B cell (primary cell): ENCODE results near the gene FGF21. TPM values are rescaled to one million over a fixed set of nuclear protein-coding genes. Genes with fewer than 3 reads are reported as not detected.

Experiments
- ATAC-seq: fragments of 200-7000 bp; cut with Tn5 transposase; one replicate; pipeline ENCODE4 v1.10.0; 2021; ENCODE audit warnings: low read depth, mild to moderate bottlenecking, moderate number of reproducible peaks, moderate library complexity
- CTCF ChIA-PET: fragments of 350-600 bp; sonication (Branson Sonifier 250); formaldehyde crosslinking; loops from one replicate; lab custom pipeline; 2021; ENCODE audit warnings: antibody characterized with exemption, inconsistent platforms; lab: Charles Lee
- POLR2A ChIA-PET: fragments of 350-600 bp; sonication (Branson Sonifier 250); formaldehyde crosslinking; loops from one replicate; lab custom pipeline; 2021; ENCODE audit warnings: antibody characterized with exemption; lab: Charles Lee
- DNase-seq: peaks from one replicate; pipeline ENCODE4 v3.0.0; 2013
- H2AFZ ChIP-seq: 2 replicates; pipeline ENCODE4 v1.6.1; 2012; ENCODE audit warnings: mild to moderate bottlenecking, low read depth, low read length; ENCODE audit not compliant: insufficient read depth, poor library complexity, severe bottlenecking
- H3K27ac ChIP-seq, 2 donors: 1 replicate in 1 of 2; 2 replicates in 1 of 2; pipeline ENCODE4 v1.5.1; 2012 to 2013; ENCODE audit warnings: low read length in 2 of 2, mild to moderate bottlenecking in 2 of 2, moderate library complexity in 1 of 2
- H3K27me3 ChIP-seq, 4 experiments: fragments of 200-600 bp in 1 of 4; sonication (generic) in 1 of 4; replicated peaks in 1 of 4; 1 replicate in 2 of 4; 2 replicates in 2 of 4; pipeline versions ENCODE4 v1.6.1 to v1.7.0; 2013 to 2016; ENCODE audit warnings: low read length in 3 of 4, mild to moderate bottlenecking in 2 of 4, mixed read lengths in 1 of 4, moderate library complexity in 1 of 4; ENCODE audit not compliant: insufficient read depth in 4 of 4, control insufficient read depth in 3 of 4; ENCODE audit errors: control extremely low read depth in 1 of 4
- H3K36me3 ChIP-seq, 2 experiments: replicated peaks in 1 of 2; 1 replicate in 1 of 2; 2 replicates in 1 of 2; pipeline versions ENCODE4 v1.6.1 to v1.7.1; 2013; ENCODE audit warnings: low read length in 1 of 2; ENCODE audit not compliant: insufficient read depth in 2 of 2, control insufficient read depth in 1 of 2; ENCODE audit errors: control extremely low read depth in 1 of 2, extremely low read depth in 1 of 2
- H3K4me1 ChIP-seq, 2 donors: fragments of 200-600 bp in 1 of 2; sonication (generic) in 1 of 2; 1 replicate in 1 of 2; 2 replicates in 1 of 2; pipeline versions ENCODE4 v1.5.1 to v1.6.1; 2013 to 2017; ENCODE audit warnings: low read length in 2 of 2; ENCODE audit not compliant: control insufficient read depth in 2 of 2, insufficient read depth in 2 of 2
- H3K4me2 ChIP-seq: replicated peaks from 2 replicates; pipeline ENCODE3; 2012; ENCODE audit warnings: mild to moderate bottlenecking, low read depth, low read length; ENCODE audit not compliant: poor library complexity, severe bottlenecking
- H3K4me3 ChIP-seq, 5 experiments: fragments of 200-600 bp in 1 of 5; sonication (generic) in 1 of 5; 1 replicate in 3 of 5; 2 replicates in 2 of 5; pipeline versions ENCODE4 v1.5.1 to v1.7.0; 2011 to 2016; ENCODE audit warnings: low read length in 4 of 5, mild to moderate bottlenecking in 4 of 5, low read depth in 2 of 5, control low read depth in 1 of 5, moderate library complexity in 1 of 5; ENCODE audit not compliant: insufficient read depth in 1 of 5; ENCODE audit errors: control extremely low read depth in 1 of 5, extremely low read depth in 1 of 5
- H3K79me2 ChIP-seq: fragments of 200-600 bp; sonication (generic); one replicate; pipeline ENCODE4 v1.6.0; 2016; ENCODE audit warnings: low read length; ENCODE audit not compliant: control insufficient read depth, insufficient read depth
- H3K9ac ChIP-seq: fragments of 200-600 bp; sonication (generic); 2 replicates; pipeline ENCODE4 v1.6.1; 2017; ENCODE audit warnings: mild to moderate bottlenecking, low read length, moderate library complexity
- H3K9me3 ChIP-seq, 3 donors: one replicate each; pipeline versions ENCODE4 v1.6.1 to v1.7.1; 2013; ENCODE audit warnings: low read length in 2 of 3; ENCODE audit not compliant: control insufficient read depth in 2 of 3, insufficient read depth in 1 of 3; ENCODE audit errors: control extremely low read depth in 1 of 3
- H4K20me1 ChIP-seq: 2 replicates; pipeline ENCODE4 v1.6.0; 2012; ENCODE audit warnings: mild to moderate bottlenecking, low read length; ENCODE audit not compliant: insufficient read depth, control insufficient read depth, poor library complexity, severe bottlenecking
- H3K27ac Mint-ChIP-seq: one replicate; pipeline ENCODE4 v1.8.0; 2021; ENCODE audit warnings: mixed read lengths
- H3K27me3 Mint-ChIP-seq: one replicate; pipeline ENCODE4 v1.8.0; 2021; ENCODE audit warnings: mixed read lengths
- H3K4me1 Mint-ChIP-seq: one replicate; pipeline ENCODE4 v1.8.0; 2021; ENCODE audit warnings: mixed read lengths
- H3K4me3 Mint-ChIP-seq: one replicate; pipeline ENCODE4 v1.8.0; 2021; ENCODE audit warnings: mixed read lengths
- H3K9me3 Mint-ChIP-seq: one replicate; pipeline ENCODE4 v1.8.0; 2022; ENCODE audit warnings: mixed read lengths; ENCODE audit not compliant: insufficient read depth
- CTCF ChIP-seq: fragments of 200-600 bp; IDR thresholded peaks from one replicate; pipeline ENCODE4 v1.8.0; 2022; ENCODE audit warnings: antibody characterized with exemption, mild to moderate bottlenecking
- EZH2 ChIP-seq: IDR thresholded peaks from 2 replicates; pipeline ENCODE4 v1.6.1; 2012; ENCODE audit warnings: borderline replicate concordance, low read depth, mild to moderate bottlenecking, moderate library complexity, low read length; ENCODE audit not compliant: insufficient read depth, poor library complexity, severe bottlenecking
- WGBS: methylation state at CpG from one replicate; pipeline ENCODE4 v1.1.5; 2013; ENCODE audit warnings: missing lambda C conversion rate; ENCODE audit not compliant: insufficient coverage; 5-methylcytosine and 5-hydroxymethylcytosine counted together
- intact Hi-C: fragments of 100-400 bp; cut with micrococcal nuclease; formaldehyde crosslinking; loops from one replicate; pipeline ENCODE4 v1.10.0; 2022
- polyA plus RNA-seq: library from polyadenylated mRNA; depleted of rRNA; stranded (reverse); fragments of >200 nt; gene quantifications from 2 replicates; pipeline ENCODE4 v1.2.3, GENCODE V29; 2012
- total RNA-seq, 2 donors: library from RNA; stranded (reverse); fragments of 120-200 nt in 1 of 2; gene quantifications; 1 replicate in 1 of 2; 2 replicates in 1 of 2; pipeline versions ENCODE4 v1.2.3 to v1.2.4, GENCODE V29; 2013 to 2022

Gene FGF21
- total and polyA plus RNA-seq, 2 donors (not counting 1 experiment from before 2014, with no cell fraction given), result not detected

GRCh38 chr19:48793271-48793670 lies 37.9 kb downstream of the FGF21 start:
- DNase-seq (no peak), ATAC-seq (no peak)
- no peaks in the 10 kb centered on the region for H3K9me3 Mint-ChIP-seq
- Histone ChIP-seq H3K27ac (no peak overlapping the region), H3K4me2 (no peak overlapping the region), H3K79me2 (no peaks in the 10 kb centered on the region), H3K4me3 (no peak overlapping the region), H3K36me3 (no peaks in the 10 kb centered on the region), H3K9ac (no peak overlapping the region), H3K4me1 (peaks cover 3 to 10% of the 10 kb centered on the region in 2 donors), H3K9me3 (no peaks in the 10 kb centered on the region), H3K27me3 (no peaks in the 10 kb centered on the region), H2AFZ (no peak overlapping the region), H4K20me1 (no peaks in the 10 kb centered on the region)
- CTCF ChIA-PET, result interaction anchor here (1.0 to 17.5 kb wide), 4 partner anchors 17 to 200 kb away, joined by 3 to 553 read pairs (median 78); partner anchors contain the start of genes BCAT2, GYS1, HSD17B14 and RUVBL2
- H3K27me3 Mint-ChIP-seq, result no peaks in the 10 kb centered on the region
- WGBS, result 77% methylated on average over 4 of the region's 8 CpGs
- TF ChIP-seq EZH2 (no peak), CTCF (no peak)
- no peak overlapping the region for H3K4me3 Mint-ChIP-seq
- peaks cover 11% of the 10 kb centered on the region for H3K4me1 Mint-ChIP-seq
- no peak overlapping the region for H3K27ac Mint-ChIP-seq
- intact Hi-C loops, result no loop called here
- POLR2A ChIA-PET, result no interaction called here

- no peak overlapping the region for H3K4me2 ChIP-seq
- CTCF ChIA-PET, result interaction anchor here (0.7 to 17.5 kb wide), 9 partner anchors 12 to 184 kb away, joined by 3 to 553 read pairs (median 8); partner anchors contain the start of genes BCAT2 and HSD17B14
- Mint-ChIP-seq H3K27me3 (no peaks in the 10 kb centered on the region), H3K27ac (peak overlapping the region; percentile 50), H3K4me1 (peaks cover 11% of the 10 kb centered on the region), H3K9me3 (no peaks in the 10 kb centered on the region), H3K4me3 (peak overlapping the region; percentile 98)
- intact Hi-C loops, result loop anchor here (2.0 kb wide), 1 partner anchor 973 kb away; the partner anchor contains the start of gene AP2A1
- H2AFZ ChIP-seq, result no peak overlapping the region
- H3K27ac ChIP-seq, result no peak overlapping the region
- H3K4me3 ChIP-seq, result no peak overlapping the region
- H3K27me3 ChIP-seq, result no peaks in the 10 kb centered on the region
- ATAC-seq, result no peak
- H3K79me2 ChIP-seq, result no peaks in the 10 kb centered on the region
- no peaks in the 10 kb centered on the region for H3K36me3 ChIP-seq
- no peak for TF ChIP-seq CTCF
- TF ChIP-seq EZH2, result no peak
- H3K9ac ChIP-seq, result no peak overlapping the region
- H4K20me1 ChIP-seq, result no peaks in the 10 kb centered on the region
- peaks cover 3 to 10% of the 10 kb centered on the region in 2 donors for H3K4me1 ChIP-seq
- POLR2A ChIA-PET, result interaction anchor here (0.6 to 2.1 kb wide), 3 partner anchors 43 to 177 kb away, joined by 5 to 8 read pairs (median 8); partner anchors contain the start of gene HSD17B14
- DNase-seq, result no peak
- 90% methylated on average over 6 of the region's 6 CpGs for WGBS
- no peaks in the 10 kb centered on the region for H3K9me3 ChIP-seq
Measured at GRCh38 chr19:48794291-48794690, 39.0 kb downstream of the FGF21 start.
